Liver (tissue), 3 donors: ENCODE measurements around the gene BATF.

ENCODE experiments used
- CTCF ChIP-seq: fragments of 150-350 bp; IDR thresholded peaks from 2 replicates; pipeline ENCODE4 v1.5.1; 2017; ENCODE audit warnings: improper control_type of control experiment, low read depth, low read length; ENCODE audit not compliant: missing input control
- EGR1 ChIP-seq, 2 donors: IDR thresholded peaks; 2 replicates each; pipeline ENCODE4 v1.6.1; 2016 to 2018; ENCODE audit warnings: antibody characterized with exemption in 2 of 2, low read depth in 2 of 2
- FOXA1 ChIP-seq: IDR thresholded peaks from 2 replicates; pipeline ENCODE4 v1.6.1; 2016; ENCODE audit warnings: antibody characterized with exemption
- MAX ChIP-seq: IDR thresholded peaks from 2 replicates; pipeline ENCODE4 v1.6.1; 2016; ENCODE audit warnings: antibody characterized with exemption
- RAD21 ChIP-seq, 2 donors: IDR thresholded peaks; 2 replicates each; pipeline ENCODE4 v1.6.1; 2016; ENCODE audit warnings: antibody characterized with exemption in 2 of 2, mild to moderate bottlenecking in 2 of 2
- RXRA ChIP-seq, 2 donors: IDR thresholded peaks; 2 replicates each; pipeline ENCODE4 v1.6.1; 2017 to 2018; ENCODE audit warnings: antibody characterized with exemption in 2 of 2, mild to moderate bottlenecking in 1 of 2
- SP1 ChIP-seq: IDR thresholded peaks from 2 replicates; pipeline ENCODE4 v1.6.1; 2018; ENCODE audit warnings: antibody characterized with exemption, mild to moderate bottlenecking
- TAF1 ChIP-seq: conservative IDR thresholded peaks from 2 replicates; pipeline ENCODE4 v1.6.1; 2016; ENCODE audit warnings: antibody characterized with exemption, mild to moderate bottlenecking
- YY1 ChIP-seq: IDR thresholded peaks from 2 replicates; pipeline ENCODE4 v1.6.1; 2016; ENCODE audit warnings: antibody characterized with exemption, mild to moderate bottlenecking
- ZBTB33 ChIP-seq: IDR thresholded peaks from 2 replicates; pipeline ENCODE4 v1.6.1; 2016; ENCODE audit warnings: antibody characterized with exemption
- donor health status: healthy.
- donor health status: healthy.

GRCh38 chr14:75519826-75520728 lies 2.2 kb upstream of the BATF start:
- TF ChIP-seq CTCF, result no peak
- no peak for TF ChIP-seq ZBTB33
- no peak for TF ChIP-seq RAD21 (IDR thresholded peaks at IDR 0.05)
- no peak for TF ChIP-seq MAX
- no peak for TF ChIP-seq RXRA (IDR thresholded peaks at IDR 0.05)
- no peak for TF ChIP-seq SP1
- TF ChIP-seq EGR1 (IDR thresholded peaks at IDR 0.05; ENCODE audit: low read depth in 2 of 2), result no peak
- TF ChIP-seq YY1, result no peak
- TF ChIP-seq TAF1, result no peak
- no peak for TF ChIP-seq FOXA1
